ENCODE data around the gene SLIT3. TPM values are rescaled to one million over a fixed set of nuclear protein-coding genes. Genes with fewer than 3 reads are reported as not detected.

SLIT3 gene
- total and polyA plus RNA-seq, 4 donors, result 4.6 to 48.5 (median 19.8) TPM

DNA sequence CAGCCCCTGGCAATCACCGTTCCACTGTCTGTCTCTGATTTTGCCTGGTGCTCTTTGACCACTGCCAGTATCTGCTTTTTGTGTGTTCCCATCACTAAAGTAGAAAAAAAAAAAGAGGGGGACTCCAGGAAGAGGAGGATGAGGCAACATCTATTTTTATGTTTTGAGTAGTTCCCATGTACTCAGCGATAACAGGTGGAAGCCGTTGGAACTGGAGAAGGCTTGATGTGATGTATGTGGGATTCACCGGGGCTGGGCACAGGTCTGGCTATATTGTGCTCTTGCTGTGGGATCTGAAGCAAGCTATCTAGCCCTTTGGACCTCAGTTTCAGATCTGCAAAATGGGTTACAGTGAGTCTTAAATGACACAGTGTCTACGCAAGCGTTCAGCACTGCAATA, 104.9 kb downstream of the SLIT3 start:
- no peaks in the 10 kb centered on the region for H3K36me3 ChIP-seq (ENCODE audit: control insufficient read depth in 4 of 4, insufficient read depth in 4 of 4, low read length in 4 of 4)
- WGBS, 2 donors, result 93 to 94% methylated on average over 6 of the region's 6 CpGs
- no peak for ATAC-seq (ENCODE audit: insufficient read depth, low FRiP score)
- no peaks in the 10 kb centered on the region for H3K27me3 ChIP-seq (ENCODE audit: control insufficient read depth in 3 of 3, insufficient read depth in 3 of 3, low read length in 2 of 3)
- H3K9me3 ChIP-seq (ENCODE audit: control insufficient read depth in 4 of 4, insufficient read depth in 3 of 4, low read length in 3 of 4), result peaks cover 0 to 3% (median 0%) of the 10 kb centered on the region in 4 donors
- H3K4me1 ChIP-seq (ENCODE audit: control insufficient read depth in 5 of 5, insufficient read depth in 5 of 5, low read length in 5 of 5), result peaks cover 0 to 2% (median 0%) of the 10 kb centered on the region in 5 donors
- H3K9ac ChIP-seq (ENCODE audit: insufficient read depth in 1 of 2, low read length in 2 of 2), result no peak overlapping the region
- no peak for TF ChIP-seq CTCF (IDR thresholded peaks at IDR 0.05; ENCODE audit: control extremely low read depth, extremely low read depth)
- no peak overlapping the region for H3K27ac ChIP-seq (ENCODE audit: low read depth in 1 of 2, low read length in 1 of 2)
- no peak for DNase-seq
- H3K4me3 ChIP-seq, result no peak overlapping the region

GRCh38 chr5:169195601-169196000, 105.3 kb downstream of the SLIT3 start:
- 88 to 93% methylated on average over 8 of the region's 8 CpGs for WGBS, 2 donors
- Histone ChIP-seq H3K27me3 (ENCODE audit: control insufficient read depth in 3 of 3, insufficient read depth in 3 of 3, low read length in 2 of 3) (no peaks in the 10 kb centered on the region), H3K36me3 (ENCODE audit: control insufficient read depth in 4 of 4, insufficient read depth in 4 of 4, low read length in 4 of 4) (no peaks in the 10 kb centered on the region), H3K4me3 (no peak overlapping the region), H3K27ac (ENCODE audit: low read depth in 1 of 2, low read length in 1 of 2) (no peak overlapping the region), H3K9me3 (ENCODE audit: control insufficient read depth in 4 of 4, insufficient read depth in 3 of 4, low read length in 3 of 4) (peaks cover 0 to 3% (median 0%) of the 10 kb centered on the region in 4 donors), H3K9ac (ENCODE audit: insufficient read depth in 1 of 2, low read length in 2 of 2) (no peak overlapping the region), H3K4me1 (ENCODE audit: control insufficient read depth in 5 of 5, insufficient read depth in 5 of 5, low read length in 5 of 5) (peaks cover 0 to 7% (median 0%) of the 10 kb centered on the region in 5 donors)
- DNase-seq, result no peak
- no peak for ATAC-seq (ENCODE audit: insufficient read depth, low FRiP score)
- TF ChIP-seq CTCF (IDR thresholded peaks at IDR 0.05; ENCODE audit: control extremely low read depth, extremely low read depth), result no peak

GRCh38 chr5:169192536-169192935, 108.4 kb downstream of the SLIT3 start:
- TF ChIP-seq CTCF (IDR thresholded peaks at IDR 0.05; ENCODE audit: control extremely low read depth, extremely low read depth), result no peak
- DNase-seq (no peak), ATAC-seq (ENCODE audit: insufficient read depth, low FRiP score) (no peak)
- H3K27ac ChIP-seq (ENCODE audit: low read depth in 1 of 2, low read length in 1 of 2), result no peak overlapping the region
- peaks cover 0 to 10% (median 0%) of the 10 kb centered on the region in 5 donors for H3K4me1 ChIP-seq (ENCODE audit: control insufficient read depth in 5 of 5, insufficient read depth in 5 of 5, low read length in 5 of 5)
- H3K36me3 ChIP-seq (ENCODE audit: control insufficient read depth in 4 of 4, insufficient read depth in 4 of 4, low read length in 4 of 4), result no peaks in the 10 kb centered on the region
- H3K9me3 ChIP-seq (ENCODE audit: control insufficient read depth in 4 of 4, insufficient read depth in 3 of 4, low read length in 3 of 4), result peaks cover 0 to 3% (median 0%) of the 10 kb centered on the region in 4 donors
- no peak overlapping the region for H3K9ac ChIP-seq (ENCODE audit: insufficient read depth in 1 of 2, low read length in 2 of 2)
- no peak overlapping the region for H3K4me3 ChIP-seq
- 63 to 64% methylated on average over 3 of the region's 3 CpGs for WGBS, 2 donors
- H3K27me3 ChIP-seq (ENCODE audit: control insufficient read depth in 3 of 3, insufficient read depth in 3 of 3, low read length in 2 of 3), result no peaks in the 10 kb centered on the region

- H3K9ac ChIP-seq (ENCODE audit: insufficient read depth in 1 of 2, low read length in 2 of 2), result no peak overlapping the region
- no peak for TF ChIP-seq CTCF (IDR thresholded peaks at IDR 0.05; ENCODE audit: control extremely low read depth, extremely low read depth)
- ATAC-seq (ENCODE audit: insufficient read depth, low FRiP score) (no peak), DNase-seq (peak in 2 of 3 donors; percentile 73 to 78)
- 78 to 81% methylated on average over 1 of the region's 1 CpG for WGBS, 2 donors
- H3K27me3 ChIP-seq (ENCODE audit: control insufficient read depth in 3 of 3, insufficient read depth in 3 of 3, low read length in 2 of 3), result no peaks in the 10 kb centered on the region
- no peak overlapping the region for H3K27ac ChIP-seq (ENCODE audit: low read depth in 1 of 2, low read length in 1 of 2)
- no peaks in the 10 kb centered on the region for H3K36me3 ChIP-seq (ENCODE audit: control insufficient read depth in 4 of 4, insufficient read depth in 4 of 4, low read length in 4 of 4)
- H3K4me1 ChIP-seq (ENCODE audit: control insufficient read depth in 5 of 5, insufficient read depth in 5 of 5, low read length in 5 of 5), result peaks cover 0 to 10% (median 0%) of the 10 kb centered on the region in 5 donors
- H3K4me3 ChIP-seq, result no peak overlapping the region
- H3K9me3 ChIP-seq (ENCODE audit: control insufficient read depth in 4 of 4, insufficient read depth in 3 of 4, low read length in 3 of 4), result peaks cover 0 to 3% (median 0%) of the 10 kb centered on the region in 4 donors
These were observed 110.1 kb downstream of the SLIT3 start for GRCh38 chr5:169190849-169191248.
